ENCODE data around the gene HTRA3. TPM values are rescaled to one million over a fixed set of nuclear protein-coding genes. Genes with fewer than 3 reads are reported as not detected.

Gene HTRA3
- polyA plus RNA-seq, 1 experiment = 16.3 TPM

DNA sequence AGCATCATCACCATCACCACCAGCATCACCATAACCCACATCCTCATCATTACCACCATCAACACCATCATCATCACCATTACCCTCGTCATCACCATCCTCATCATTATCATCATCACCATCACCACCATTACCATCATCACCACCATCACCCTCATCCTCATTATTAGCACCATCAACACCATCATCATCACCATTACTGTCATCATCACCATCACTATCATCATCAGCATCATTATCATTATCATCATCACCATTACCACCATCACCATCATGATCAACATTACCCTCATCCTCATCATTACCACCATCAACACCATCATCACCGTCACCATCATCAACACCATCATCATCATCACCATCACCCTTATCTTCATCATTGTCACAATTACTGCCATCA is 51.7 kb downstream of the HTRA3 start:
- Histone ChIP-seq H3K4me3 (ENCODE audit: low read depth, low read length) (no peak overlapping the region), H3K27me3 (ENCODE audit: control insufficient read depth, insufficient read depth, low read length) (no peaks in the 10 kb centered on the region), H3K9me3 (ENCODE audit: control insufficient read depth, insufficient read depth, low read length) (peaks cover 16% of the 10 kb centered on the region), H3K27ac (ENCODE audit: low read depth, low read length) (no peak overlapping the region)
- no peak for TF ChIP-seq CTCF (IDR thresholded peaks at IDR 0.05; ENCODE audit: low read depth, low read length)
- no peak for DNase-seq (ENCODE audit: low read depth, low spot score)
- ChIA-PET CTCF (no interaction called here), POLR2A (no interaction called here)

- Histone ChIP-seq H3K27me3 (ENCODE audit: control insufficient read depth, insufficient read depth, low read length) (no peaks in the 10 kb centered on the region), H3K4me3 (ENCODE audit: low read depth, low read length) (no peak overlapping the region), H3K9me3 (ENCODE audit: control insufficient read depth, insufficient read depth, low read length) (peaks cover 16% of the 10 kb centered on the region), H3K27ac (ENCODE audit: low read depth, low read length) (no peak overlapping the region)
- ChIA-PET POLR2A (no interaction called here), CTCF (no interaction called here)
- DNase-seq (ENCODE audit: low read depth, low spot score) = no peak
- no peak for TF ChIP-seq CTCF (IDR thresholded peaks at IDR 0.05; ENCODE audit: low read depth, low read length)
Measured at GRCh38 chr4:8321771-8322170, 52.2 kb downstream of the HTRA3 start.

GRCh38 chr4:8322794-8323704 is 53.5 kb downstream of the HTRA3 start:
- DNase-seq (ENCODE audit: low read depth, low spot score) = no peak
- no peak for TF ChIP-seq CTCF (IDR thresholded peaks at IDR 0.05; ENCODE audit: low read depth, low read length)
- Histone ChIP-seq H3K4me3 (ENCODE audit: low read depth, low read length) (no peak overlapping the region), H3K27ac (ENCODE audit: low read depth, low read length) (no peak overlapping the region), H3K27me3 (ENCODE audit: control insufficient read depth, insufficient read depth, low read length) (no peaks in the 10 kb centered on the region), H3K9me3 (ENCODE audit: control insufficient read depth, insufficient read depth, low read length) (peaks cover 16% of the 10 kb centered on the region)
- ChIA-PET POLR2A (interaction anchor here (1.1 kb wide), 1 partner anchor 45 kb away, joined by 7 read pairs; no protein-coding TSS in a partner anchor), CTCF (interaction anchor here (0.5 kb wide), 1 partner anchor 272 kb away, joined by 3 read pairs; no protein-coding TSS in a partner anchor)

- DNase-seq (ENCODE audit: low read depth, low spot score) = no peak
Measured at GRCh38 chr4:8323947-8324555, 54.5 kb downstream of the HTRA3 start.

More at GRCh38 chr4:8323947-8324555, 54.5 kb downstream of the HTRA3 start:
- no peak for TF ChIP-seq CTCF (IDR thresholded peaks at IDR 0.05; ENCODE audit: low read depth, low read length)
- Histone ChIP-seq H3K4me3 (ENCODE audit: low read depth, low read length) (no peak overlapping the region), H3K27ac (ENCODE audit: low read depth, low read length) (no peak overlapping the region), H3K9me3 (ENCODE audit: control insufficient read depth, insufficient read depth, low read length) (peaks cover 16% of the 10 kb centered on the region), H3K27me3 (ENCODE audit: control insufficient read depth, insufficient read depth, low read length) (no peaks in the 10 kb centered on the region)
- POLR2A ChIA-PET = interaction anchor here (0.8 kb wide), 1 partner anchor 55 kb away, joined by 3 read pairs; the partner anchor contains the start of gene HTRA3
- CTCF ChIA-PET = no interaction called here
